ENCODE measurements around the gene SLC16A5.

GRCh38 chr17:75094871-75095399 is 7.2 kb downstream of the SLC16A5 start:
- TF ChIP-seq POLR2A (IDR thresholded peaks at IDR 0.05; ENCODE audit: low read depth, low read length) (no peak), POLR2AphosphoS5 (IDR thresholded peaks at IDR 0.05; ENCODE audit: low read depth, low read length) (no peak)

All from GM12892 (cell line).